ENCODE data around the gene MYO15B.

- no peak for TF ChIP-seq CTCF (IDR thresholded peaks at IDR 0.05)
- TF ChIP-seq POLR2AphosphoS5 (IDR thresholded peaks at IDR 0.05; ENCODE audit: low read depth, low read length), result no peak
- no peak for TF ChIP-seq SIN3A (IDR thresholded peaks at IDR 0.05; ENCODE audit: borderline replicate concordance, insufficient read depth, low read depth, low read length)
- no peak for TF ChIP-seq REST (IDR thresholded peaks at IDR 0.05; ENCODE audit: insufficient read depth in 1 of 2, low read depth in 2 of 2, low read length in 1 of 2)
Measured at GRCh38 chr17:75654176-75654575, 66.6 kb downstream of the MYO15B start.

Measured in Panc1 (cell line).